OCI-LY1 (cell line): ENCODE measurements around the gene MAGI2.

ENCODE experiments used
- H2AFZ ChIP-seq: fragments of 200-600 bp; sonication (generic), shearing (Covaris generic); 2 replicates; pipeline ENCODE4 v1.6.0; 2014; ENCODE audit warnings: antibody characterized with exemption, mild to moderate bottlenecking, low read length
- H3F3A ChIP-seq: fragments of 200-600 bp; sonication (generic), shearing (Covaris generic); 2 replicates; pipeline ENCODE4 v1.6.0; 2014; ENCODE audit warnings: mild to moderate bottlenecking, antibody characterized with exemption, low read length, moderate library complexity; ENCODE audit not compliant: insufficient read depth
- H3K27ac ChIP-seq: fragments of 200-600 bp; sonication (generic); 2 replicates; pipeline ENCODE4 v1.5.1; 2014; ENCODE audit warnings: low read length, mixed run types, mild to moderate bottlenecking, low read depth; ENCODE audit not compliant: poor library complexity, severe bottlenecking
- H3K27me3 ChIP-seq: fragments of 200-600 bp; sonication (generic); 2 replicates; pipeline ENCODE4 v1.6.0; 2014; ENCODE audit warnings: antibody characterized with exemption, mild to moderate bottlenecking, low read length, moderate library complexity; ENCODE audit not compliant: insufficient read depth
- H3K36me3 ChIP-seq: fragments of 200-600 bp; sonication (generic); 2 replicates; pipeline ENCODE4 v1.6.1; 2014; ENCODE audit warnings: mild to moderate bottlenecking, antibody characterized with exemption, low read length, moderate library complexity, mixed read lengths; ENCODE audit not compliant: insufficient read depth
- H3K4me1 ChIP-seq: fragments of 200-600 bp; sonication (generic); 2 replicates; pipeline ENCODE4 v1.5.1; 2014; ENCODE audit warnings: mild to moderate bottlenecking, low read length, moderate library complexity; ENCODE audit not compliant: insufficient read depth, severe bottlenecking
- H3K4me2 ChIP-seq: fragments of 200-600 bp; sonication (generic), shearing (Covaris generic); 2 replicates; pipeline ENCODE4 v1.6.1; 2014; ENCODE audit warnings: low read length
- H3K4me3 ChIP-seq: fragments of 200-600 bp; sonication (generic); 2 replicates; pipeline ENCODE4 v1.5.1; 2014; ENCODE audit warnings: low read length, low read depth, mild to moderate bottlenecking, mixed read lengths; ENCODE audit not compliant: poor library complexity, severe bottlenecking
- H3K79me2 ChIP-seq: fragments of 200-600 bp; shearing (Covaris generic); 2 replicates; pipeline ENCODE4 v1.6.1; 2016; ENCODE audit warnings: mixed run types, low read length, mixed read lengths; ENCODE audit not compliant: insufficient read depth
- H3K9ac ChIP-seq: fragments of 200-600 bp; sonication (generic), shearing (Covaris generic); 2 replicates; pipeline ENCODE4 v1.6.1; 2014; ENCODE audit warnings: mild to moderate bottlenecking, low read length, mixed read lengths
- H3K9me2 ChIP-seq: fragments of 200-600 bp; sonication (generic), shearing (Covaris generic); 2 replicates; pipeline ENCODE4 v1.6.1; 2014; ENCODE audit warnings: low read depth, mild to moderate bottlenecking, low read length, mixed read lengths
- H3K9me3 ChIP-seq: fragments of 200-600 bp; shearing (Covaris generic); 2 replicates; pipeline ENCODE4 v1.6.1; 2014; ENCODE audit warnings: low read length, mixed read lengths
- H4K20me1 ChIP-seq: fragments of 200-600 bp; sonication (generic), shearing (Covaris generic); 2 replicates; pipeline ENCODE4 v1.6.0; 2016; ENCODE audit warnings: mild to moderate bottlenecking, low read length; ENCODE audit not compliant: insufficient read depth
- CTCF ChIP-seq: fragments of 200-600 bp; sonication (generic), shearing (Covaris generic); IDR thresholded peaks from 2 replicates; pipeline ENCODE4 v1.5.1; 2017; ENCODE audit warnings: mild to moderate bottlenecking, antibody characterized with exemption, low read length, moderate library complexity, mixed read lengths
- EZH2 ChIP-seq: fragments of 200-600 bp; sonication (generic), shearing (Covaris generic); IDR thresholded peaks from 2 replicates; pipeline ENCODE4 v1.8.0; 2017; ENCODE audit warnings: borderline replicate concordance, mixed run types, mild to moderate bottlenecking, antibody characterized with exemption, low read length, moderate library complexity, mixed read lengths

The MAGI2 gene

GRCh38 chr7:79337717-79338116 is 115.8 kb downstream of the MAGI2 start:
- TF ChIP-seq EZH2, result no peak
- no peak for TF ChIP-seq CTCF
- no peaks in the 10 kb centered on the region for H4K20me1 ChIP-seq
- no peaks in the 10 kb centered on the region for H3K27me3 ChIP-seq
- H3K4me2 ChIP-seq, result no peak overlapping the region
- H2AFZ ChIP-seq, result no peak overlapping the region
- H3F3A ChIP-seq, result no peaks in the 10 kb centered on the region
- H3K9me3 ChIP-seq, result no peaks in the 10 kb centered on the region
- H3K9ac ChIP-seq, result no peak overlapping the region
- H3K4me3 ChIP-seq, result no peak overlapping the region
- H3K9me2 ChIP-seq, result no peaks in the 10 kb centered on the region
- H3K36me3 ChIP-seq, result no peaks in the 10 kb centered on the region
- H3K4me1 ChIP-seq, result no peaks in the 10 kb centered on the region
- H3K27ac ChIP-seq, result no peak overlapping the region
- H3K79me2 ChIP-seq, result no peaks in the 10 kb centered on the region

- no peak overlapping the region for H3K4me2 ChIP-seq
- no peaks in the 10 kb centered on the region for H3K9me2 ChIP-seq
- H3F3A ChIP-seq, result no peaks in the 10 kb centered on the region
- no peaks in the 10 kb centered on the region for H3K79me2 ChIP-seq
- no peaks in the 10 kb centered on the region for H4K20me1 ChIP-seq
- no peaks in the 10 kb centered on the region for H3K4me1 ChIP-seq
- no peak overlapping the region for H2AFZ ChIP-seq
- H3K27ac ChIP-seq, result no peak overlapping the region
- no peaks in the 10 kb centered on the region for H3K9me3 ChIP-seq
- H3K9ac ChIP-seq, result no peak overlapping the region
- H3K36me3 ChIP-seq, result no peaks in the 10 kb centered on the region
- H3K27me3 ChIP-seq, result no peaks in the 10 kb centered on the region
- no peak for TF ChIP-seq EZH2
- TF ChIP-seq CTCF, result no peak
- H3K4me3 ChIP-seq, result no peak overlapping the region
Measured at GRCh38 chr7:79334841-79335240, 118.6 kb downstream of the MAGI2 start.

- H3K9ac ChIP-seq, result no peak overlapping the region
- H3K4me1 ChIP-seq, result no peaks in the 10 kb centered on the region
- no peak overlapping the region for H2AFZ ChIP-seq
- H3K27me3 ChIP-seq, result no peaks in the 10 kb centered on the region
- H3K79me2 ChIP-seq, result no peaks in the 10 kb centered on the region
- no peak for TF ChIP-seq CTCF
- no peak for TF ChIP-seq EZH2
- no peaks in the 10 kb centered on the region for H4K20me1 ChIP-seq
- no peak overlapping the region for H3K4me2 ChIP-seq
- H3K36me3 ChIP-seq, result no peaks in the 10 kb centered on the region
- no peak overlapping the region for H3K27ac ChIP-seq
- H3K9me2 ChIP-seq, result no peaks in the 10 kb centered on the region
- H3K9me3 ChIP-seq, result no peaks in the 10 kb centered on the region
- no peaks in the 10 kb centered on the region for H3F3A ChIP-seq
- H3K4me3 ChIP-seq, result no peak overlapping the region
Measured at GRCh38 chr7:79334334-79334733, 119.1 kb downstream of the MAGI2 start.
